Measurements from ENCODE around the gene ITPA.
"Not testable (repeated sequence)": the region's sequence is repeated elsewhere in the genome, so short reads cannot be mapped to it uniquely, and the experiment has no call there.

Gene ITPA

GRCh38 chr20:3173610-3174441 lies 35.5 kb upstream of the ITPA start:
- DNase-seq (ENCODE audit: low read depth in 2 of 2), result peak; percentile 90 to 93

DNA sequence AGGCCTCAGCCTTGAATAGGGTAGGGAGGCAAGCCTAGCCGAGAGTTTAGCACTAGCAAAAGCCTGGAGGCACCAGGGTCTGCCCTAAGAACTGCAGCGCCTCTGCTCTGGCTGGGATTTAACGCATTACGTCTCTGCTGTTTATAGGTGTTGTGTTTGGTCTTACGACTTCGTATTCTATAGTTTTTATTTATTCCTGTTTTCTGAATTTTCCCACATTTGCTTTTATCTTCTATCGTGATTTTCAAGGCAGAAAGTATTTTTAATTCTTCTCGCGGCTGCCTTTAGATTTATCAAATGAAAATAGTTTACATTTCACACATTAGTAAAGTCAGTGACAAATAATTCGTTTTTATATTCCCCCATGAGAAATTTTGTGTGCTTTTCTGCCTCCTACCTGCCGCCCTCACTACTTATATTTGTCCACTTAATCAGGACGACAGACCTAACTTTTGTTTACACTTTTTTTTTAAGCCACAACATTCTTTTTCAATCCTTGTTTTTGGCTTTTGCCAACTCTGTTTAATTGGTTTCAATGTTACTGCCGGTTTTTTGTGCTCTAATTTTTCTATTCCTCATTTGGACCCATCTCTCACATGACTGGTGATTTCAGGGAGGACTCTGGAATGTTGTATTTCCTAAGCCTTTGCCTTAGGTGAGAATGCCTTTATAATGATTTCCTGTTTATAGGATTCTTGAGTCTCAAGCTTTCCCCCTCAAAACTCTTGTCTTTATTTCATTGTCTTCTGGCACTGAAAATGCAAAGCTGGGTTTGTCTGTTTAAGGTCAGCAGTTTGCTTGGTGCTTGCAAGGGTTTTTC lies 34.6 kb upstream of the ITPA start:
- DNase-seq (ENCODE audit: low read depth in 2 of 2), result no peak

- DNase-seq (ENCODE audit: low read depth in 2 of 2), result no peak
These were observed 34.0 kb upstream of the ITPA start for GRCh38 chr20:3175270-3175669.

- no peak for DNase-seq (ENCODE audit: low read depth in 2 of 2)
These were observed 31.4 kb upstream of the ITPA start for GRCh38 chr20:3177746-3178485.

DNA sequence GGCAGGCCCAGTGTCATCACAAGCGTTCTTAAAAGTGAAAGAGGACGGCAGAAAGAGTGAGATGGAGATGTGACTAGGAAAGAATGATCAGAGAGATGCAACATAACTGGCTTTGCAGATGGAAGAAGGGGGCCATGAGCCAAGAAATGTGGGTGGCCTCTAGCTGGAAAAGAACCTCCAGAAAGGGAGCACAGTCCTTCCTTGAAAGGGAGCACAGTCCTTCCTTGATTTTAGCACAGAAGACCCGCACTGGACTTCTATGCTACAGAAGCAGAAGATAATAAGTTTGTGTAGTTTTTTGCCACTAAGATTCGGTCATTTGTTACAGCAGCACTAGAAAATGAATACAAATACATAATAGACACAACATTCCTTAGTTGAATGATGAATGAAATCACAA lies 29.0 kb upstream of the ITPA start:
- DNase-seq (ENCODE audit: low read depth in 2 of 2), result no peak

DNA sequence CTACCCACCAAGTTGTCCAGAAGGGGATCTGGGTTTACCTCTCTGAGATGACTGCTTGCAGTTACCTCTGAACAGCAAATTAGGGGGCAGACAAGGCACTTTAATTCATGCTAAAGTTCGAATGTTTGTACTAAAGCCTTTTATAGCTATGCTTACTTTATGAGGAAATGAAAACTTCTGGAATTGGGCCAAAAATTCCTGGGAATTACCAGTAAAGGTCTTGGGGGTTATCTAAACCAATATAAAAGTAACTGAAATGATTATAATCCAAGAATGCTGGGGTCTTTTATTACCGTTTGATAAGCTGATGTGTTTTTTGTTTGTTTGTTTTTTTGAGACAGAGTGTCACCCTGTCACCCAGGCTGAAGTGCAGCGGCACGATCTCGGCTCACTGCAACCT lies 28.0 kb upstream of the ITPA start:
- no peak for DNase-seq (ENCODE audit: low read depth in 2 of 2)

- not testable (repeated sequence) for DNase-seq (ENCODE audit: low read depth in 2 of 2)
These were observed 26.9 kb upstream of the ITPA start for GRCh38 chr20:3182429-3182828.

- no peak for DNase-seq (ENCODE audit: low read depth in 2 of 2)
These were observed 25.2 kb upstream of the ITPA start for GRCh38 chr20:3183896-3184612.

GRCh38 chr20:3187861-3188260 lies 21.4 kb upstream of the ITPA start:
- not testable (repeated sequence) for DNase-seq (ENCODE audit: low read depth in 2 of 2)

DNA sequence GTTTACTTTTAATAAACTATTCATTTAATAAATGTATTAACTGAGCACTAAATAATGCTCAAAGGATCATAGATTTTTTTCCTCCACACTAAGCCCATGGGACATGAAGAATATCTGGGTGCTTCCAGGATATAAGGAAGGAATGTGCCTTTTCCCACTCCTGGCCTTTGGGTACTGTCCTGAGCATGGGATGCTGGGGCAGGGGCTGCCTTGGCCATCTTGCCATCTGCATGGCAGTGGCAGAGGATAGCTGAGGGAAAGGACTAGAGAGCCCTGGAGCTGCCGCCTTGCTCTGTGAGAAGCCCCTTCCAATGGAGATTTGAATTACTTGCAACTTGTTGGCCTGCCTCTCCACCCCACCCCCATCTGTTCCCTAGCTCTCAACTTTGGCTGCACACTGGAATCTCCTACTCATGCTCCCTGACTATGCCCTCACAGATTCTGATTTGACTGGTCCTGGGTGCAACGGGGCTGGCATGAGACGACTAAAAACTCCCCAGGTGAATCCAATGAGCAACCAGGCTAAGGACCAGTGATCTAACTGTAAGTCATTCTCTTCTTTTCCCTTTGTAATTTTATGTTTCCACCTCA lies 20.4 kb upstream of the ITPA start:
- no peak for DNase-seq (ENCODE audit: low read depth in 2 of 2)

- DNase-seq (ENCODE audit: low read depth in 2 of 2), result no peak
These were observed 19.7 kb upstream of the ITPA start for GRCh38 chr20:3189561-3190131.

GRCh38 chr20:3190681-3191111 lies 18.6 kb upstream of the ITPA start:
- DNase-seq (ENCODE audit: low read depth in 2 of 2), result no peak

DNA sequence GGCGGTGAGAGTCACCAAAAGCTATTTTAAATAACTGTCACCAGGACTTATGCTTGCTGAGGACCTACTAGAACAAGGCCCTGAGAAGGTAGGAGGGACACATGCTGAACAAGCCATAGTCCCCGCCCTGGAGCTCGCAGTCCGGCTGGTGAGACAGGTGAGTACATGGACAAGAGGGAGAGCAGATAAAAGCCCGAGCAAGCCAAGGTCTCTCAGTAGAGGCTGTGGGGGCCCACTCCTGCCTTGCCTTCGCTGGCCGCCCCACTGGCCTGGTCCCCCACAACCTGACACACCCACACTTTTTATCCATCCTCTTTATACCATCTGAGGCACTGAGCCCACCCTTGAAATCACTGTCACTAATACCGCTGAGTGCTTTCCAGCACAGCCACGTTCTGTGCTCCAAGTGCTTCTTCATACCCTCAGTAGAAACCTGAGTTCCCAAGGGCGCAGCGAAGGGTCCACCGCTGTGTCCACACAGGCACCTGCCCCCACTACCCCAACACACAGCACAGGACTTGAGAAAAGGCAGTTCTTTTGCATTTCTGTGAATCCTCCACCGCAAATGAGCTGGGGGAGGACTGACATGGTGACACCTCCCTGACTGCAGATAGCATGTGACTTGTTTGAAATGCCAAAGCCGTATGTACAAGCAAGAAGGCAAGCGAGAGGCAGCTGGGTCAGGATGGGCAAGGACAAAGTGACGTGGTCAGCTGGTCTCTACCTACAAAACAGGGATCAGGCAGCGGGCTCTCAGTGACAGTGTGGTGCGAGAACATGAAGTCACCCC lies 16.9 kb upstream of the ITPA start:
- DNase-seq (ENCODE audit: low read depth in 2 of 2), result no peak

DNA sequence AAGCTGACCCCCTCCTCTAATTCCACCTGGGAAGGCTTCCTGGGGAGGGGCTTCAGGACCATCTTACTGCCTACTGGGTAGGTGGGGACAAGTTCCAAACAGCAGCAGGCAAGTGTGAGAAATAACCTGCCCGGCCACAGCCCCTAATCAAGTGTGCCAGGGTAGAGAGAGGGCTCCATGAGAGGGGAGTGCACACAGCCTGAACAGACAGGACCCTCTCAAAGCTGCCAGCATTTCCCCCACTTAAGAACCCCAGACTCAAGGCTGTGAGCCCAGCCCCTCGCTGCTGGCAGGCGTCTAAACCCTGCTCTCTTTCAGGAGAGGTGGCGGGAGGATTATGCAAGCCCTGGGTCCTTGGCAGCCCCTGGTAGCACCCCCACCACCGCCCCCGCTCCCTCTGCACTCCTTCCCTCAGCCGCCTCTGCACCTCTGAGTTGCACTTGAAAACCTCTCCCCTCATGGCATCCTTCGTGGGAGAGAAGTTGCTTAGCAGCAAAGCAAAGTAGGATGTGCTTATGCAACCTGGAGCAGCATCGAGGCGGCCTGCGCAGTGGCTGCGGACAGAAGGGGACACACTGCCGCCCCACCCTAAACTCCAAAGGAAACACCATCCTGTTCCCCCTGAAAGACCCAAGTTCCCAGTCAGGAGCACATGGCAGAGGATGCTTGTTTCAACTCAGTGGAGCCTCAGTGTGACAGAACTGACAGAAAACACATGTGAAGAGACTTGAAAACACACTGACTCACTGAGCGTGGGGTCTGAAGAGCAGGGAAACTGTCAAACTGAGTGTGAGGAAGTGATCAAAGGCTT lies 15.3 kb upstream of the ITPA start:
- DNase-seq (ENCODE audit: low read depth in 2 of 2), result no peak

DNA sequence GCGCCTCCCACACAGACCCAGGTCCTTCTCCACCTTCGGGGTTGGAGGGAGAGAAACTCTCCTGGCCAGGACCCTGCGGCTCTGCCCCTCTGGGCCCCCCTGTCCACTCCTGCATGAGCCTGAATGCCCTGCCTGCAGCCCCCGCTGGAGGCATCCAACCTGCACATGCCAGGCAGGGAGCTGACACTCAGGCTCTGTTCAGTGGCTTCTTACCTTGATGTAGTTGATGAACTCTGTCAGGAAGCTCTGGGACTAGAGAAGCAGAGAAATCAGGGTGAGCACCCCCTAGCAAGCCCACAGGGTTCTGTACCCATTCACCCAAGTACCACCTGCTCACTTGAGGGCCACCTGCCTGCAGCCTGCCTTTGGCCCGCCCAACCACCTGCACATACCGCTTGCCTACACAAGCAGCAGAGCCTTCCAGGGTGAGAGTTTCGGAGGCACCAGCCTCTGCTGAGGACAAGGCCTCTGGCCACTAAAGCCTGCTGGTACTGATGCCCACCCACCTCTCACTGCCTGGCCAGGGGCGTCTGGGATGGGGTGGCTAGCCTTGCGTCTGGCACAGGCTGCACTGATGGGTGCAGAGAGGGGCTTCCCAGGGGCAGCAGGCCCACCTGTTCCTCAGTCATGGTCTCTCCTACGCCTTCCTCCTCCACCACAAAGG lies 14.5 kb upstream of the ITPA start:
- DNase-seq (ENCODE audit: low read depth in 2 of 2), result no peak

DNA sequence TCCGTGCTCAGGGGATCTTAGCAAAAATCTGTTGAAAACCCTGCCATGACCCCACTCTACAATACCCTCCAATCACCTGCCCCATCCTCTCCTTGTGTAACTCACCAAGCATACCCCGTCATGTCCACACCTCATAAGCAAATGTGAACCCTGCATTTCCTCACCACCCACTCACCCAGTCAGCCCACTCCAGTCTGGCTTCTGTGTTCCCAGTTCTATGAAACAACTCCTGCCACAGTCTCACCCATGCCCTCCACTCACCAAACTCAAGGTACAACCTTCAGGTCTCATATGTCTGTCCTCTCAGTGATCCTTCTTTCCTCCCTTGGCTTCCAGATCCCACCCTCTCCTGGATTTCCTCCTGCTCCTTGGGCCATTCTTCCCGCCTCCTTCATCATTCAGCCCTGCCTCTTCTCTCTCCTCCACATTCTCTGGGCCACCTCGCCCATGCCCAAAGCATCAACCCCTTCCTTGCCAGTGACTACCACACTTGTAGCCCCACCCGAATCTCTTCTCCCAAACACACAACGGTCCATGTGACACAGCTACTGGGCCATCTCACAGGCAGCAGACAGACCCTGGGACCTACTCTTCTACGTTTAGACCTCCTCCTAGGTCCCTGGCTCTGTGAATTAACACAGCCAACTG lies 13.6 kb upstream of the ITPA start:
- DNase-seq (ENCODE audit: low read depth in 2 of 2), result no peak

- no peak for DNase-seq (ENCODE audit: low read depth in 2 of 2)
These were observed 10.1 kb upstream of the ITPA start for GRCh38 chr20:3199206-3199605.

Data from stimulated activated CD8-positive, alpha-beta memory T cell treated with anti-CD3 and anti-CD28 coated beads, Interleukin-2, amount 100 ng/mL, for 48 hours (primary cell).